Measurements from ENCODE around the gene SHISAL2A.

Gene SHISAL2A

GRCh38 chr1:52654063-52654462, 21.1 kb downstream of the SHISAL2A start:
- FAIRE-seq (no peak), DNase-seq (ENCODE audit: extremely low spot score, insufficient read length, low read depth) (no peak)

- FAIRE-seq = no peak
- DNase-seq (ENCODE audit: extremely low spot score, insufficient read length, low read depth) = no peak
These were observed 24.7 kb downstream of the SHISAL2A start for GRCh38 chr1:52657702-52658101.

GRCh38 chr1:52658795-52659194, 25.8 kb downstream of the SHISAL2A start:
- no peak for DNase-seq (ENCODE audit: extremely low spot score, insufficient read length, low read depth)

GRCh38 chr1:52659356-52659755, 26.4 kb downstream of the SHISAL2A start:
- peak; percentile 61 for FAIRE-seq
- DNase-seq (ENCODE audit: extremely low spot score, insufficient read length, low read depth) = no peak

More at GRCh38 chr1:52658795-52659194, 25.8 kb downstream of the SHISAL2A start:
- FAIRE-seq = no peak

- no peak for FAIRE-seq
- no peak for DNase-seq (ENCODE audit: extremely low spot score, insufficient read length, low read depth)
These were observed 27.1 kb downstream of the SHISAL2A start for GRCh38 chr1:52659851-52660596.

- FAIRE-seq (no peak), DNase-seq (ENCODE audit: extremely low spot score, insufficient read length, low read depth) (no peak)
These were observed 27.8 kb downstream of the SHISAL2A start for GRCh38 chr1:52660807-52661206.

GRCh38 chr1:52662645-52663313, 29.8 kb downstream of the SHISAL2A start:
- DNase-seq (ENCODE audit: extremely low spot score, insufficient read length, low read depth) = no peak
- FAIRE-seq = no peak

GRCh38 chr1:52663716-52664115, 30.7 kb downstream of the SHISAL2A start:
- FAIRE-seq (no peak), DNase-seq (ENCODE audit: extremely low spot score, insufficient read length, low read depth) (no peak)

GRCh38 chr1:52665006-52665941, 32.3 kb downstream of the SHISAL2A start:
- DNase-seq (ENCODE audit: extremely low spot score, insufficient read length, low read depth) = no peak
- no peak for FAIRE-seq

- DNase-seq (ENCODE audit: extremely low spot score, insufficient read length, low read depth) (no peak), FAIRE-seq (no peak)
These were observed 34.3 kb downstream of the SHISAL2A start for GRCh38 chr1:52667290-52667689.

GRCh38 chr1:52667984-52668383, 35.0 kb downstream of the SHISAL2A start:
- DNase-seq (ENCODE audit: extremely low spot score, insufficient read length, low read depth) = no peak
- FAIRE-seq = no peak

GRCh38 chr1:52668711-52669110, 35.7 kb downstream of the SHISAL2A start:
- no peak for FAIRE-seq
- DNase-seq (ENCODE audit: extremely low spot score, insufficient read length, low read depth) = no peak

GRCh38 chr1:52669696-52670095, 36.7 kb downstream of the SHISAL2A start:
- DNase-seq (ENCODE audit: extremely low spot score, insufficient read length, low read depth) (no peak), FAIRE-seq (no peak)

GRCh38 chr1:52670604-52671003, 37.6 kb downstream of the SHISAL2A start:
- no peak for FAIRE-seq

GRCh38 chr1:52672946-52673345, 40.0 kb downstream of the SHISAL2A start:
- FAIRE-seq = no peak
- no peak for DNase-seq (ENCODE audit: extremely low spot score, insufficient read length, low read depth)

More at GRCh38 chr1:52670604-52671003, 37.6 kb downstream of the SHISAL2A start:
- no peak for DNase-seq (ENCODE audit: extremely low spot score, insufficient read length, low read depth)

- FAIRE-seq (no peak), DNase-seq (ENCODE audit: extremely low spot score, insufficient read length, low read depth) (no peak)
These were observed 40.5 kb downstream of the SHISAL2A start for GRCh38 chr1:52673513-52673912.

GRCh38 chr1:52674497-52675384, 41.8 kb downstream of the SHISAL2A start:
- no peak for DNase-seq (ENCODE audit: extremely low spot score, insufficient read length, low read depth)
- no peak for FAIRE-seq

GRCh38 chr1:52676249-52676903, 43.4 kb downstream of the SHISAL2A start:
- DNase-seq (ENCODE audit: extremely low spot score, insufficient read length, low read depth) (no peak), FAIRE-seq (no peak)
